H9 (cell line): ENCODE results near the gene CAPN5. TPM values are rescaled to one million over a fixed set of nuclear protein-coding genes. Genes with fewer than 3 reads are reported as not detected.
A peak's percentile ranks its signal among the peaks of the same experiment; 100 is the strongest.

Experiments
- DNase-seq: peaks from one replicate; pipeline ENCODE4 v3.0.0-alpha.2; 2017
- H2AFZ ChIP-seq: one replicate; pipeline ENCODE4 v1.6.1; 2013; ENCODE audit warnings: mild to moderate bottlenecking, low read length, control low read depth, moderate library complexity
- H2AK5ac ChIP-seq: 2 replicates; pipeline ENCODE4 v1.6.1; 2013; ENCODE audit warnings: low read length, control low read depth, mixed read lengths; ENCODE audit not compliant: insufficient read length
- H2BK120ac ChIP-seq: one replicate; pipeline ENCODE4 v1.6.1; 2013; ENCODE audit warnings: low read depth, mild to moderate bottlenecking, low read length, control low read depth, inconsistent platforms; ENCODE audit not compliant: poor library complexity, severe bottlenecking
- H2BK12ac ChIP-seq: 2 replicates; pipeline ENCODE4 v1.6.1; 2013; ENCODE audit warnings: low read length, control low read depth, mixed read lengths, low read depth; ENCODE audit not compliant: insufficient read length
- H2BK15ac ChIP-seq: 2 replicates; pipeline ENCODE4 v1.6.1; 2013; ENCODE audit warnings: low read depth, low read length, control low read depth
- H2BK20ac ChIP-seq: one replicate; pipeline ENCODE4 v1.6.1; 2013; ENCODE audit warnings: low read depth, mild to moderate bottlenecking, low read length, control low read depth, inconsistent platforms; ENCODE audit not compliant: poor library complexity, severe bottlenecking
- H2BK5ac ChIP-seq: 2 replicates; pipeline ENCODE4 v1.6.1; 2013; ENCODE audit warnings: low read length, control low read depth, mixed read lengths; ENCODE audit not compliant: insufficient read length
- H3K14ac ChIP-seq: 2 replicates; pipeline ENCODE4 v1.6.1; 2013; ENCODE audit warnings: low read length, control low read depth; ENCODE audit not compliant: insufficient read depth
- H3K18ac ChIP-seq: 2 replicates; pipeline ENCODE4 v1.6.1; 2013; ENCODE audit warnings: low read depth, mild to moderate bottlenecking, mixed read lengths, low read length, control low read depth; ENCODE audit not compliant: insufficient read length
- H3K23ac ChIP-seq: 2 replicates; pipeline ENCODE4 v1.6.1; 2013; ENCODE audit warnings: low read length, control low read depth, mixed read lengths, low read depth; ENCODE audit not compliant: insufficient read length
- H3K23me2 ChIP-seq: 2 replicates; pipeline ENCODE4 v1.6.1; 2013; ENCODE audit warnings: low read depth, mild to moderate bottlenecking, mixed read lengths, low read length, control low read depth; ENCODE audit not compliant: insufficient read length, poor library complexity, severe bottlenecking
- H3K27ac ChIP-seq: 2 replicates; pipeline ENCODE4 v1.5.1; 2013; ENCODE audit warnings: low read length, control low read depth, mixed read lengths, low read depth; ENCODE audit not compliant: insufficient read length
- H3K27me3 ChIP-seq: 2 replicates; pipeline ENCODE4 v1.6.1; 2013; ENCODE audit warnings: low read length, control low read depth, inconsistent platforms; ENCODE audit not compliant: insufficient read depth
- H3K4ac ChIP-seq: 2 replicates; pipeline ENCODE4 v1.6.1; 2013; ENCODE audit warnings: low read depth, mild to moderate bottlenecking, control low read depth, inconsistent platforms, low read length, moderate library complexity
- H3K4me1 ChIP-seq: 2 replicates; pipeline ENCODE4 v1.6.1; 2013; ENCODE audit warnings: low read length, control low read depth, inconsistent platforms; ENCODE audit not compliant: insufficient read depth
- H3K4me2 ChIP-seq: 2 replicates; pipeline ENCODE4 v1.6.1; 2013; ENCODE audit warnings: low read length, control low read depth, mixed read lengths; ENCODE audit not compliant: insufficient read length, insufficient read depth
- H3K56ac ChIP-seq: 2 replicates; pipeline ENCODE4 v1.6.1; 2013; ENCODE audit warnings: low read depth, mild to moderate bottlenecking, mixed read lengths, low read length, control low read depth; ENCODE audit not compliant: insufficient read length
- H3K79me1 ChIP-seq: 2 replicates; pipeline ENCODE4 v1.6.1; 2013; ENCODE audit warnings: low read depth, mild to moderate bottlenecking, moderate library complexity, low read length, control low read depth, inconsistent platforms; ENCODE audit not compliant: insufficient read depth, poor library complexity, severe bottlenecking
- H3K79me2 ChIP-seq: 2 replicates; pipeline ENCODE4 v1.6.1; 2013; ENCODE audit warnings: low read length, control low read depth, inconsistent platforms; ENCODE audit not compliant: insufficient read depth
- H3K9ac ChIP-seq: 2 replicates; pipeline ENCODE4 v1.6.1; 2013; ENCODE audit warnings: low read length, control low read depth, mixed read lengths; ENCODE audit not compliant: insufficient read length; ENCODE audit errors: extremely low read depth
- H3K9me3 ChIP-seq: one replicate; pipeline ENCODE4 v1.6.1; 2013; ENCODE audit warnings: low read depth, low read length, inconsistent platforms; ENCODE audit not compliant: control insufficient read depth
- H3T11ph ChIP-seq: one replicate; pipeline ENCODE4 v1.6.1; 2013; ENCODE audit warnings: mild to moderate bottlenecking, low read length, control low read depth, inconsistent platforms
- H4K20me1 ChIP-seq: one replicate; pipeline ENCODE4 v1.6.1; 2013; ENCODE audit not compliant: control insufficient read depth, insufficient read length, insufficient read depth
- H4K5ac ChIP-seq: 2 replicates; pipeline ENCODE4 v1.6.1; 2013; ENCODE audit warnings: low read depth, mild to moderate bottlenecking, mixed read lengths, low read length, control low read depth; ENCODE audit not compliant: insufficient read length
- H4K8ac ChIP-seq: replicated peaks from 2 replicates; pipeline ENCODE4 v1.6.1; 2013; ENCODE audit warnings: low read length, control low read depth, mixed read lengths, low read depth; ENCODE audit not compliant: insufficient read length
- H4K91ac ChIP-seq: 2 replicates; pipeline ENCODE4 v1.6.1; 2013; ENCODE audit warnings: low read depth, mild to moderate bottlenecking, moderate library complexity, mixed read lengths, low read length, control low read depth; ENCODE audit not compliant: insufficient read length
- H3K27ac Mint-ChIP-seq, 3 experiments: 2 replicates in 2 of 3; 3 replicates in 1 of 3; pipeline ENCODE4 v1.8.0; 2020 to 2021; ENCODE audit warnings: mixed read lengths in 3 of 3, mild to moderate bottlenecking in 1 of 3, moderate library complexity in 1 of 3
- H3K27me3 Mint-ChIP-seq: 2 replicates; pipeline ENCODE4 v1.8.0; 2021; ENCODE audit warnings: low read depth, mild to moderate bottlenecking, moderate library complexity, mixed read lengths
- H3K36me3 Mint-ChIP-seq, 3 experiments: 2 replicates in 2 of 3; 3 replicates in 1 of 3; pipeline ENCODE4 v1.8.0; 2020 to 2021; ENCODE audit warnings: low read depth in 3 of 3, mixed read lengths in 3 of 3; ENCODE audit not compliant: insufficient read depth in 1 of 3
- H3K4me1 Mint-ChIP-seq, 2 experiments: 2 replicates each; pipeline ENCODE4 v1.8.0; 2020; ENCODE audit warnings: mixed read lengths in 2 of 2
- H3K4me3 Mint-ChIP-seq, 2 experiments: 2 replicates in 1 of 2; 3 replicates in 1 of 2; pipeline ENCODE4 v1.8.0; 2020 to 2021; ENCODE audit warnings: mild to moderate bottlenecking in 2 of 2, mixed read lengths in 2 of 2, moderate library complexity in 1 of 2
- H3K9me3 Mint-ChIP-seq, 2 experiments: 2 replicates in 1 of 2; 3 replicates in 1 of 2; pipeline ENCODE4 v1.8.0; 2020; ENCODE audit warnings: mild to moderate bottlenecking in 2 of 2, mixed read lengths in 2 of 2, moderate library complexity in 1 of 2
- CTCF ChIP-seq: fragments of 200-600 bp; sonication (generic); conservative IDR thresholded peaks from 3 replicates; pipeline ENCODE4 v1.8.0; 2021; ENCODE audit warnings: antibody characterized with exemption, mild to moderate bottlenecking
- WGBS: extraction: QIAGEN DNeasy Blood & Tissue Kit; methylation state at CpG from one replicate; pipeline ENCODE4 v1.1.7; 2013; ENCODE audit warnings: missing lambda C conversion rate, low lambda C conversion rate, mixed read lengths; ENCODE audit not compliant: insufficient read length; ENCODE audit errors: extremely low coverage; 5-methylcytosine and 5-hydroxymethylcytosine counted together
- total RNA-seq: library from RNA; stranded (reverse); gene quantifications from 2 replicates; pipeline ENCODE4 v1.2.1, GENCODE V29; 2021

The CAPN5 gene
- total RNA-seq, 1 experiment from 2014 or later, result 16.7 TPM

GRCh38 chr11:77167791-77168190 lies 101.0 kb downstream of the CAPN5 start:
- no peak overlapping the region for H3K18ac ChIP-seq
- H4K5ac ChIP-seq, result no peak overlapping the region
- no peak overlapping the region for H4K91ac ChIP-seq
- no peak overlapping the region for H2BK15ac ChIP-seq
- no peak overlapping the region for H3T11ph ChIP-seq
- H3K9ac ChIP-seq, result no peak overlapping the region
- no peak overlapping the region for H2BK120ac ChIP-seq
- no peak overlapping the region for H3K56ac ChIP-seq
- no peaks in the 10 kb centered on the region for H3K23me2 ChIP-seq
- no peak overlapping the region for H3K27ac ChIP-seq
- no peaks in the 10 kb centered on the region for H3K79me2 ChIP-seq
- H3K36me3 Mint-ChIP-seq, result peaks cover 0 to 3% (median 0%) of the 10 kb centered on the region in 3 experiments; a peak in 2 of 7 replicates
- H3K79me1 ChIP-seq, result no peaks in the 10 kb centered on the region
- H3K4ac ChIP-seq, result no peak overlapping the region
- H3K4me2 ChIP-seq, result no peak overlapping the region
- peaks cover 32 to 35% of the 10 kb centered on the region in 2 experiments for H3K4me1 Mint-ChIP-seq
- peak overlapping the region; percentile 19 to 41 (median 37); a peak in 4 of 7 replicates for H3K27ac Mint-ChIP-seq
- H3K27me3 ChIP-seq, result no peaks in the 10 kb centered on the region
- no peaks in the 10 kb centered on the region for H3K9me3 ChIP-seq
- no peak overlapping the region for H3K4me3 Mint-ChIP-seq
- DNase-seq, result no peak
- no peak overlapping the region for H3K23ac ChIP-seq
- no peak overlapping the region for H2AFZ ChIP-seq
- TF ChIP-seq CTCF, result no peak
- H2AK5ac ChIP-seq, result no peak overlapping the region
- no peak overlapping the region for H2BK12ac ChIP-seq
- no CpG with 5 or more reads among the region's 8 CpGs for WGBS
- H2BK20ac ChIP-seq, result no peak overlapping the region
- no peak overlapping the region for H2BK5ac ChIP-seq
- no peaks in the 10 kb centered on the region; the same call in none of the 2 replicates for H3K27me3 Mint-ChIP-seq
- peaks cover 0 to 2% of the 10 kb centered on the region in 2 experiments; a peak in 1 of 5 replicates for H3K9me3 Mint-ChIP-seq
- H3K4me1 ChIP-seq, result peaks cover 10% of the 10 kb centered on the region; the same call in 1 of the 2 replicates
- H3K14ac ChIP-seq, result no peak overlapping the region
- no peaks in the 10 kb centered on the region for H4K20me1 ChIP-seq
- H4K8ac ChIP-seq, result no peak overlapping the region
